Measurements from ENCODE around the gene ZFAND2B. TPM values are rescaled to one million over a fixed set of nuclear protein-coding genes. Genes with fewer than 3 reads are reported as not detected.

Gene ZFAND2B
- total RNA-seq, 3 donors from 2014 or later = 59.6 to 88.5 (median 66.0) TPM

GRCh38 chr2:219250049-219250781 lies 43.6 kb downstream of the ZFAND2B start:
- ATAC-seq = no peak
- no peaks in the 10 kb centered on the region for H3K36me3 ChIP-seq (ENCODE audit: low read depth)
- intact Hi-C loops (cut with DNase I, micrococcal nuclease) = no loop called here
- no peak overlapping the region for H3K4me3 ChIP-seq
- peak in 2 of 3 donors; percentile 41 to 61 for DNase-seq
- no peaks in the 10 kb centered on the region for H3K9me3 ChIP-seq
- peaks cover 63% of the 10 kb centered on the region for H3K4me1 ChIP-seq (ENCODE audit: low read depth)
- no peak for TF ChIP-seq CTCF (IDR thresholded peaks at IDR 0.05)

GRCh38 chr2:219251656-219252055 lies 45.1 kb downstream of the ZFAND2B start:
- no peak for TF ChIP-seq CTCF (IDR thresholded peaks at IDR 0.05)
- H3K36me3 ChIP-seq (ENCODE audit: low read depth) = no peaks in the 10 kb centered on the region
- H3K9me3 ChIP-seq = no peaks in the 10 kb centered on the region
- DNase-seq (no peak), ATAC-seq (no peak)
- intact Hi-C loops (cut with DNase I, micrococcal nuclease) = no loop called here
- H3K4me1 ChIP-seq (ENCODE audit: low read depth) = peaks cover 59% of the 10 kb centered on the region
- H3K4me3 ChIP-seq = no peak overlapping the region

DNA sequence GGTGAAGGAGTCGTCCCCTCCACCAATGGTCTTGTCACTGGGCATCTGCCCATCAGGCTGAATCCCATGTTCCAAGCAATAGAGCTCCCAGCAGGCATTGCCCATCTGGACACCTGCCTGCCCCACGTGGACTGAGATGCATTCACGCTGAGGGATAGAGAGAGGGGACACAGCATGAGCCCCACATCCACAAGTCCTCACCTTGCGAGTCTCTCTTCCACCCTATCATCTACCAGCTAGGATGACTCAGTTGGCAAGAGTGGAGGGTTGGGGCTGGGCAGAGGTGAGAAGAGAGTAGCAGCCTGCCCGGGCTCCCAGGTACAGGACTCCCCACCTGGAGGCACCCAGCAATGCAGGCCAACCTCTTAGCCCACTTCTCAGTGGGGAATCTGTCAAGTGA lies 45.5 kb downstream of the ZFAND2B start:
- no peak for ATAC-seq
- DNase-seq = no peak
- Histone ChIP-seq H3K4me3 (no peak overlapping the region), H3K36me3 (ENCODE audit: low read depth) (no peaks in the 10 kb centered on the region), H3K4me1 (ENCODE audit: low read depth) (peaks cover 56% of the 10 kb centered on the region), H3K9me3 (no peaks in the 10 kb centered on the region)
- intact Hi-C loops (cut with DNase I, micrococcal nuclease) = no loop called here
- no peak for TF ChIP-seq CTCF (IDR thresholded peaks at IDR 0.05)

DNA sequence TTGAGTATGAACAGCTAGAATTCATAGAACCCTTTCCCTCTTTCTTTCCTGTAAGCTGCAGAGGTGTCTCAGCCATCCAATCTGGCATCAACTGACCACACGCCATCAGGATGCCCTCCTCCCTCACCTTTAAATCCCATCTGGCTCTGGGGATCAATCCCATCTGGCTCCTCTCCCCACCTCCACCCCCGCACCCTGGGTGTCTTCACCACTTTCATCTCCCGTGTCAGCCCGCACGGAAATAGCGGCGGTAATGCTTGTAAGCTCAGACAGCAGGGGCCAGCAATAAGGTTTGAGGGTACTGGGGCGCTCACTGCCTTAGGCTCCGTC lies 46.0 kb downstream of the ZFAND2B start:
- no peak for ATAC-seq

GRCh38 chr2:219252900-219253752 lies 46.5 kb downstream of the ZFAND2B start, which contains the start of gene TUBA4B:
Gene TUBA4B, plus strand, starts transcription at chr2:219253243. Its CDS starts 165 bp downstream, at chr2:219253408.
- ATAC-seq = peak; percentile 6
- Histone ChIP-seq H3K36me3 (ENCODE audit: low read depth) (no peaks in the 10 kb centered on the region), H3K4me1 (ENCODE audit: low read depth) (peaks cover 46% of the 10 kb centered on the region), H3K9me3 (no peaks in the 10 kb centered on the region), H3K4me3 (peak within 1 kb of the TSS; percentile 44)
- peak; percentile 52 to 81 (median 70) for DNase-seq
- no peak for TF ChIP-seq CTCF (IDR thresholded peaks at IDR 0.05)
- intact Hi-C loops (cut with DNase I, micrococcal nuclease) = no loop called here

More for the DNA sequence above, 46.0 kb downstream of the ZFAND2B start:
- peaks cover 52% of the 10 kb centered on the region for H3K4me1 ChIP-seq (ENCODE audit: low read depth)
- no peaks in the 10 kb centered on the region for H3K36me3 ChIP-seq (ENCODE audit: low read depth)
- H3K9me3 ChIP-seq = no peaks in the 10 kb centered on the region
- peak in 1 of 3 donors; percentile 65 for DNase-seq
- peak overlapping the region; percentile 44 for H3K4me3 ChIP-seq
- intact Hi-C loops (cut with DNase I, micrococcal nuclease) = no loop called here
- TF ChIP-seq CTCF (IDR thresholded peaks at IDR 0.05) = no peak
